ENCODE results near the gene IMMP2L. TPM values are rescaled to one million over a fixed set of nuclear protein-coding genes. Genes with fewer than 3 reads are reported as not detected.
"Not testable (repeated sequence)": the region's sequence is repeated elsewhere in the genome, so short reads cannot be mapped to it uniquely, and the experiment has no call there.

Gene IMMP2L
- total RNA-seq, 4 donors from 2014 or later = 8.3 to 19.2 (median 17.8) TPM

DNA sequence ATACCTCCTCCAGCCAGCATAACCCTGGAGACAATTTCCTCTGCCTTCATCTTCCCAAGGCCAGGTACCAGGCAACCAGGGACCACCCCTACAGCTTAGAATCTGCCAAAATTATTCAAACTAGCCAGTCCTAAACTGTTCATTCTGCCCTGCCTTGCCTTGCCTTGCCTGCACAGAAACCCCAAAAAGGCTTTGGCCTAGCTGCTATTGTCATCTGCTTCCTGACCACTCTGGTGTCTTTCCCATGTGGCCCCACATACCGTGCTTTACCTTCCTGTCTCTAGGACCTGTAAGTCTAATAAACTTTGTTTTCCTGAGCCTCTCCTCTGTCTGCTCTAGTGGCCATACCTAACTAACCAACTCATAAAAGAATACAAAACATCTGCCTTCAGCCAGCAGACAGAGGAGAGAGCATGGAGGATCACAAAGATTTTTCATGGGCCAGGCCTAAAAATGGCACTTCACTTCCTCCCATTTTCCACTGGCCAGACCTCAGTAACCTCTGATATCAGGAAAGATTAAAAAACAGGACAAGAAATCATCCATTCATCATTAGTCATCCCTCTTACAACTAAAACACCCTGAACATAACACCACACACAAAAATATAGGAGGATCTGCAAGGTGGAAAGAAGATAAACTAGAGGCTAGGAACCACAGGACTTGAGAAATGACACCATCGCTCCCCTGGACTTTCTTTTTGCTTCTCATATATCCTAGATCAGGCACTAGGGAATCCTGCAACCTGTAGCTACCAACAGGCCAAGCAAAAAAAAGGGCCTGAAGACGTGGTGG, 51.5 kb downstream of the IMMP2L start:
- TF ChIP-seq, protein P1, sequence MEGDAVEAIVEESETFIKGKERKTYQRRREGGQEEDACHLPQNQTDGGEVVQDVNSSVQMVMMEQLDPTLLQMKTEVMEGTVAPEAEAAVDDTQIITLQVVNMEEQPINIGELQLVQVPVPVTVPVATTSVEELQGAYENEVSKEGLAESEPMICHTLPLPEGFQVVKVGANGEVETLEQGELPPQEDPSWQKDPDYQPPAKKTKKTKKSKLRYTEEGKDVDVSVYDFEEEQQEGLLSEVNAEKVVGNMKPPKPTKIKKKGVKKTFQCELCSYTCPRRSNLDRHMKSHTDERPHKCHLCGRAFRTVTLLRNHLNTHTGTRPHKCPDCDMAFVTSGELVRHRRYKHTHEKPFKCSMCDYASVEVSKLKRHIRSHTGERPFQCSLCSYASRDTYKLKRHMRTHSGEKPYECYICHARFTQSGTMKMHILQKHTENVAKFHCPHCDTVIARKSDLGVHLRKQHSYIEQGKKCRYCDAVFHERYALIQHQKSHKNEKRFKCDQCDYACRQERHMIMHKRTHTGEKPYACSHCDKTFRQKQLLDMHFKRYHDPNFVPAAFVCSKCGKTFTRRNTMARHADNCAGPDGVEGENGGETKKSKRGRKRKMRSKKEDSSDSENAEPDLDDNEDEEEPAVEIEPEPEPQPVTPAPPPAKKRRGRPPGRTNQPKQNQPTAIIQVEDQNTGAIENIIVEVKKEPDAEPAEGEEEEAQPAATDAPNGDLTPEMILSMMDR (IDR thresholded peaks at IDR 0.05 in 4 of 5, conservative IDR thresholded peaks at IDR 0.05 in 1 of 5) = no peak
- TF ChIP-seq POLR2A (IDR thresholded peaks at IDR 0.05) = no peak

DNA sequence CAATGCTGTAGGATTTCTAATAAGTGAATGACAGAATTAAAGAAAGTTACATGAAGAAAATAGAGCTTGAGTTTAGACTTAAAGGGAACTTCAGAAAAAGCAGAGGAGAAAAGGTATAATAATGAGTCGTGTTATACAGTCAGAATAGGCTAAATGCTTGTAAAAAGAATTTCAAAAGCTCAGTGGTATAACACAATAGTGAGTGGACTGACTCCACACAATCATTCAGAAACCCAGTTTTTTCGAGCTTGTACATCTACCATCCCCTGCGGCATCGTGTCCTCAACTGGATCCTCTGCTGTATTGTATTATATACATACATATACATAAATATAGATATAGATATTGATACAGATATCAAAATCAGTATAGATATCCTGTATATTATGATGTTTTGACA, 52.2 kb downstream of the IMMP2L start:
- Histone ChIP-seq H3K4me1 (no peaks in the 10 kb centered on the region), H3K27me3 (no peaks in the 10 kb centered on the region), H3K27ac (no peak overlapping the region), H3K36me3 (no peaks in the 10 kb centered on the region), H3K4me3 (no peak overlapping the region), H3K9me3 (no peaks in the 10 kb centered on the region)
- no peak for DNase-seq
- TF ChIP-seq, protein P1 (IDR thresholded peaks at IDR 0.05 in 4 of 5, conservative IDR thresholded peaks at IDR 0.05 in 1 of 5) = no peak
- no peak for TF ChIP-seq POLR2A (IDR thresholded peaks at IDR 0.05)
- no peak for ATAC-seq
- in situ Hi-C loops (cut with MboI; ENCODE audit: low sequenced_read_pairs in 4 of 4) (no loop called here), intact Hi-C loops (cut with DNase I; ENCODE audit: low total_unique reads) (no loop called here)

More for the DNA sequence above, 51.5 kb downstream of the IMMP2L start:
- no peaks in the 10 kb centered on the region for H3K27me3 ChIP-seq
- no peaks in the 10 kb centered on the region for H3K4me1 ChIP-seq
- intact Hi-C loops (cut with DNase I; ENCODE audit: low total_unique reads) = no loop called here
- no peak overlapping the region for H3K4me3 ChIP-seq
- H3K27ac ChIP-seq = no peak overlapping the region
- no peaks in the 10 kb centered on the region for H3K9me3 ChIP-seq
- ATAC-seq (no peak), DNase-seq (no peak)
- in situ Hi-C loops (cut with MboI; ENCODE audit: low sequenced_read_pairs in 4 of 4) = no loop called here
- H3K36me3 ChIP-seq = no peaks in the 10 kb centered on the region

DNA sequence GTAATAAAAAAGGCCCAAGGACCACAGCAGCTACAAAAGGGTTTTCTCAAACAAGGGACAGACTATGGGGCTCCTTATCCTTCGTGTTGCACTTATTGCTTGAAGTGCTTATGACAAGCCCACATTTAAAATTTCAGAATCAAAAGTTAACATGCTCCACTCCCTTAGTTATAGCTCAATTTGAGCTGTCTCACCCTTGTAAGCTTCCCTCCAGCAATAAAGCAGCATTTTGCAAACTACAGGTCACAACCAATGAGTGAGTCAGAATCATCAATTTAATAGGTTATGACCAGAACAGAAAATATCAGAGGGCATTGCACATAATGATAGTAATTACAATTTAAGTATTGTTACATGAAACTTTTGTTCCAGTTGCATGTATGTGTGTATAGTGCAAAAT, 53.0 kb downstream of the IMMP2L start:
- Histone ChIP-seq H3K27me3 (no peaks in the 10 kb centered on the region), H3K9me3 (no peaks in the 10 kb centered on the region), H3K4me1 (no peaks in the 10 kb centered on the region), H3K36me3 (no peaks in the 10 kb centered on the region), H3K27ac (no peak overlapping the region), H3K4me3 (no peak overlapping the region)
- no peak for ATAC-seq
- no peak for DNase-seq
- TF ChIP-seq, protein P1 (IDR thresholded peaks at IDR 0.05 in 4 of 5, conservative IDR thresholded peaks at IDR 0.05 in 1 of 5) = no peak
- no peak for TF ChIP-seq POLR2A (IDR thresholded peaks at IDR 0.05)
- intact Hi-C loops (cut with DNase I; ENCODE audit: low total_unique reads) (no loop called here), in situ Hi-C loops (cut with MboI; ENCODE audit: low sequenced_read_pairs in 4 of 4) (no loop called here)

DNA sequence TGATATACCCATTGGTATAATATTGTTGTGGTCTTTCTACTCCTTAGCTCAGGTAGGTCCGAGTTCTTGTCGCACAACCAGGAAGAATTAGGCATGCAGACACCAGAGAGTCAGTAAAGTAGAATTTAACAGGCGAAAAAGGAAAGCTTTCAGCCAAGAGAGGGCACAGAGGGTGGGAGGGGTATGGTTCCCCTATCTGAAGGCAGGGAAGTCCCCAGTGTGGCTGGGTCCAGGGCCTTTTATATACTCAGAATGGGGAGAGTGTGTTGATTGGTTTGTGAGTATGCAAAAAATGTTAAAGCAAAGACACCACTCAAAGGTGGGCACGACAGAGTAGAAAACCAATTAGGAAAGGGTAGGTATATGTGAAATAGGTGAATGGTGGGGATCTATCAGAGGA, 53.9 kb downstream of the IMMP2L start:
- H3K9me3 ChIP-seq = no peaks in the 10 kb centered on the region
- no peaks in the 10 kb centered on the region for H3K4me1 ChIP-seq
- intact Hi-C loops (cut with DNase I; ENCODE audit: low total_unique reads) = no loop called here
- DNase-seq (no peak), ATAC-seq (no peak)
- no peak overlapping the region for H3K4me3 ChIP-seq
- no peaks in the 10 kb centered on the region for H3K27me3 ChIP-seq
- H3K36me3 ChIP-seq = no peaks in the 10 kb centered on the region
- no peak overlapping the region for H3K27ac ChIP-seq
- in situ Hi-C loops (cut with MboI; ENCODE audit: low sequenced_read_pairs in 4 of 4) = no loop called here
- TF ChIP-seq, protein P1 (IDR thresholded peaks at IDR 0.05 in 4 of 5, conservative IDR thresholded peaks at IDR 0.05 in 1 of 5) = no peak
- TF ChIP-seq POLR2A (IDR thresholded peaks at IDR 0.05) = no peak

DNA sequence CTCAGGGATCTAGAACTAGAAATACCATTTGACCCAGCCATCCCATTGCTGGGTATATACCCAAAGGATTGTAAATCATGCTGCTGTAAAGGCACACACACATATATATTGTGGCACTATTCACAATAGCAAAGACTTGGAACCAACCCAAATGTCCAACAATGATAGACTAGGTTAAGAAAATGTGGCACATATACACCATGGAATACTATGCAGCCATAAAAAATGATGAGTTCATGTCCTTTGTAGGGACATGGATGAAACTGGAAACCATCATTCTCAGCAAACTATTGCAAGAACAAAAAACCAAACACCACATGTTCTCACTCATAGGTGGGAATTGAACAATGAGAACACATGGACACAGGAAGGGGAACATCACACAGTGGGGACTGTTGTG, 56.9 kb downstream of the IMMP2L start:
- H3K36me3 ChIP-seq; H3K27me3 ChIP-seq; H3K27ac ChIP-seq; intact Hi-C loops (cut with DNase I; ENCODE audit: low total_unique reads); H3K9me3 ChIP-seq; ATAC-seq; H3K4me3 ChIP-seq; in situ Hi-C loops (cut with MboI; ENCODE audit: low sequenced_read_pairs in 4 of 4); DNase-seq; H3K4me1 ChIP-seq: not testable (repeated sequence)

DNA sequence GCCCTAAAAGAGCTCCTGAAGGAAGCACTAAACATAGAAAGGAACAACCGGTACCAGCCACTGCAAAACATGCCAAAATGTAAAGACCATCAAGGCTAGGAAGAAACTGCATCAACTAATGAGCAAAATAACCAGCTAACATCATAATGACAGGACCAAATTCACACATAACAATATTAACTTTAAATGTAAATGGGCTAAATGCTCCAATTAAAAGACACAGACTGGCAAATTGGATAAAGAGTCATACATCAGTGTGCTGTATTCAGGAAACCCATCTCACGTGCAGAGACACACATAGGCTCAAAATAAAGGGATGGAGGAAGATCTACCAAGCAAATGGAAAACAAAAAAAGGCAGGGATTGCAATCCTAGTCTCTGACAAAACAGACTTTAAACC, 60.5 kb downstream of the IMMP2L start:
- H3K27me3 ChIP-seq; intact Hi-C loops (cut with DNase I; ENCODE audit: low total_unique reads); H3K4me1 ChIP-seq; H3K27ac ChIP-seq; H3K9me3 ChIP-seq; in situ Hi-C loops (cut with MboI; ENCODE audit: low sequenced_read_pairs in 4 of 4); DNase-seq; ATAC-seq; H3K4me3 ChIP-seq; H3K36me3 ChIP-seq: not testable (repeated sequence)

All from gastrocnemius medialis (tissue), 4 donors.